Measurements from ENCODE around the gene JAK1. TPM values are rescaled to one million over a fixed set of nuclear protein-coding genes. Genes with fewer than 3 reads are reported as not detected.

Gene JAK1
- total RNA-seq, 1 experiment from 2014 or later, result 27.8 TPM

DNA sequence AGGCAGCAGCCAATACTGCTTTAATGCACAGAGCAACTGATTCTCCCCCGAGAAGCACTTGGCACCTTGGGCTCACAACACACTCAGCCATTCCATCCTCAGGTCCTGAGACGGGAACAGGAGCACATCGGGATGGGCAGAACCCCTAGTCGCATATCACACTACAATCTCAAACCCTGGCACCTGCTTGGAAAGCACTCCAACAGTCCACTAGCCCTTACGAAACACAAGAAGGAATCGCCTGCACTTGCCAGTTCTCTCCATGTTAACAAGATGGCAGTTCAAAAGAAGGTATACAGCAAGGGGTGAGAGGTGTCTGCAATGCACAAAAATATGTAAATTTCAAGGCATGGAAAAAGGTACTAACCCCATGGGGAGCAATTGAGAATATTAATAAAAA, 21.4 kb downstream of the JAK1 start:
- H3K4me1 Mint-ChIP-seq, result peaks cover 19% of the 10 kb centered on the region
- no peaks in the 10 kb centered on the region for H3K9me3 Mint-ChIP-seq
- ChIA-PET CTCF (no interaction called here), POLR2A (no interaction called here)
- DNase-seq (ENCODE audit: low spot score) (no peak), ATAC-seq (no peak)
- no peaks in the 10 kb centered on the region for H3K27me3 Mint-ChIP-seq (ENCODE audit: low read depth)
- no peak overlapping the region for H3K27ac Mint-ChIP-seq
- no peak overlapping the region for H3K4me3 Mint-ChIP-seq
- TF ChIP-seq EMX1 (CRISPR knock-in tag; IDR thresholded peaks at IDR 0.05) (no peak), ZNF416 (CRISPR knock-in tag; IDR thresholded peaks at IDR 0.05) (no peak), ZNF423 (CRISPR knock-in tag; IDR thresholded peaks at IDR 0.05) (no peak), CREB1 (CRISPR knock-in tag; IDR thresholded peaks at IDR 0.05) (no peak), ATF6 (CRISPR knock-in tag; IDR thresholded peaks at IDR 0.05) (no peak)
- TF ChIP-seq, protein P1, sequence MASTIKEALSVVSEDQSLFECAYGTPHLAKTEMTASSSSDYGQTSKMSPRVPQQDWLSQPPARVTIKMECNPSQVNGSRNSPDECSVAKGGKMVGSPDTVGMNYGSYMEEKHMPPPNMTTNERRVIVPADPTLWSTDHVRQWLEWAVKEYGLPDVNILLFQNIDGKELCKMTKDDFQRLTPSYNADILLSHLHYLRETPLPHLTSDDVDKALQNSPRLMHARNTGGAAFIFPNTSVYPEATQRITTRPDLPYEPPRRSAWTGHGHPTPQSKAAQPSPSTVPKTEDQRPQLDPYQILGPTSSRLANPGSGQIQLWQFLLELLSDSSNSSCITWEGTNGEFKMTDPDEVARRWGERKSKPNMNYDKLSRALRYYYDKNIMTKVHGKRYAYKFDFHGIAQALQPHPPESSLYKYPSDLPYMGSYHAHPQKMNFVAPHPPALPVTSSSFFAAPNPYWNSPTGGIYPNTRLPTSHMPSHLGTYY (CRISPR knock-in tag; IDR thresholded peaks at IDR 0.05), result no peak
- TF ChIP-seq, protein P2, sequence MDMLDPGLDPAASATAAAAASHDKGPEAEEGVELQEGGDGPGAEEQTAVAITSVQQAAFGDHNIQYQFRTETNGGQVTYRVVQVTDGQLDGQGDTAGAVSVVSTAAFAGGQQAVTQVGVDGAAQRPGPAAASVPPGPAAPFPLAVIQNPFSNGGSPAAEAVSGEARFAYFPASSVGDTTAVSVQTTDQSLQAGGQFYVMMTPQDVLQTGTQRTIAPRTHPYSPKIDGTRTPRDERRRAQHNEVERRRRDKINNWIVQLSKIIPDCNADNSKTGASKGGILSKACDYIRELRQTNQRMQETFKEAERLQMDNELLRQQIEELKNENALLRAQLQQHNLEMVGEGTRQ (CRISPR knock-in tag; IDR thresholded peaks at IDR 0.05), result no peak
- TF ChIP-seq, protein P3, sequence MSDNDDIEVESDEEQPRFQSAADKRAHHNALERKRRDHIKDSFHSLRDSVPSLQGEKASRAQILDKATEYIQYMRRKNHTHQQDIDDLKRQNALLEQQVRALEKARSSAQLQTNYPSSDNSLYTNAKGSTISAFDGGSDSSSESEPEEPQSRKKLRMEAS (CRISPR knock-in tag; IDR thresholded peaks at IDR 0.05), result no peak
- TF ChIP-seq, protein P4, sequence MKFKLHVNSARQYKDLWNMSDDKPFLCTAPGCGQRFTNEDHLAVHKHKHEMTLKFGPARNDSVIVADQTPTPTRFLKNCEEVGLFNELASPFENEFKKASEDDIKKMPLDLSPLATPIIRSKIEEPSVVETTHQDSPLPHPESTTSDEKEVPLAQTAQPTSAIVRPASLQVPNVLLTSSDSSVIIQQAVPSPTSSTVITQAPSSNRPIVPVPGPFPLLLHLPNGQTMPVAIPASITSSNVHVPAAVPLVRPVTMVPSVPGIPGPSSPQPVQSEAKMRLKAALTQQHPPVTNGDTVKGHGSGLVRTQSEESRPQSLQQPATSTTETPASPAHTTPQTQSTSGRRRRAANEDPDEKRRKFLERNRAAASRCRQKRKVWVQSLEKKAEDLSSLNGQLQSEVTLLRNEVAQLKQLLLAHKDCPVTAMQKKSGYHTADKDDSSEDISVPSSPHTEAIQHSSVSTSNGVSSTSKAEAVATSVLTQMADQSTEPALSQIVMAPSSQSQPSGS (CRISPR knock-in tag; IDR thresholded peaks at IDR 0.05; ENCODE audit: borderline replicate concordance, low read depth), result no peak
- H3K36me3 Mint-ChIP-seq, result no peaks in the 10 kb centered on the region

DNA sequence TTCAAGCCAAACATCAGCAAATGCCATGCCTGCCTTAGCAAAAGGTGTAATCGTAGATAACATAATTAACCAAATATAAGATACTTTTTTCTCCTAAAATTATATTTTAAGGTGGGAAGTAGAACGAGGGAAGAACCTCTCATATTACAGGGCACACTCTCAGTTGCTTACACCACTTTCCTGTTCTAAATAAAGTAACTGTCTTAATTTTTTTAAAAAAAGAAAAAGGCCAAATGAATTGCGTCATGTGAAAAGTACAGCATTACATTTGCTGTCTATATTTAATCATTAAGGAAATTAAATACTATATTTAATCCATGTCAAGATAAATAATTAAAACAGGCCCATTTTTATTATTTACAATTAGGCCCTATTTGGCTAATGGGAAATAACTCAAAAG, 23.7 kb downstream of the JAK1 start:
- ChIA-PET CTCF (no interaction called here), POLR2A (no interaction called here)
- no peak overlapping the region for H3K27ac Mint-ChIP-seq
- H3K36me3 Mint-ChIP-seq, result no peaks in the 10 kb centered on the region
- DNase-seq (ENCODE audit: low spot score) (no peak), ATAC-seq (no peak)
- 0 out of 2 replicates have a peak, but pooled peaks cover 4% of the 10 kb centered on the region for H3K9me3 Mint-ChIP-seq
- no peaks in the 10 kb centered on the region for H3K27me3 Mint-ChIP-seq (ENCODE audit: low read depth)
- no peak overlapping the region for H3K4me3 Mint-ChIP-seq
- H3K4me1 Mint-ChIP-seq, result peaks cover 5% of the 10 kb centered on the region
- TF ChIP-seq ATF1 (CRISPR knock-in tag; IDR thresholded peaks at IDR 0.05) (no peak), ZNF532 (CRISPR knock-in tag; IDR thresholded peaks at IDR 0.05; ENCODE audit: borderline replicate concordance) (no peak), ATF3 (CRISPR knock-in tag; conservative IDR thresholded peaks at IDR 0.05) (no peak), RORB (CRISPR knock-in tag; IDR thresholded peaks at IDR 0.05) (no peak), ZNF281 (CRISPR knock-in tag; IDR thresholded peaks at IDR 0.05) (no peak), CBFB (CRISPR knock-in tag; IDR thresholded peaks at IDR 0.05; ENCODE audit: low read depth) (no peak), RELA (CRISPR knock-in tag; IDR thresholded peaks at IDR 0.05; ENCODE audit: borderline replicate concordance) (no peak), ZNF416 (CRISPR knock-in tag; IDR thresholded peaks at IDR 0.05) (no peak), NR2C2 (CRISPR knock-in tag; IDR thresholded peaks at IDR 0.05) (no peak), ZNF263 (CRISPR knock-in tag; IDR thresholded peaks at IDR 0.05; ENCODE audit: low read depth) (no peak)
- TF ChIP-seq, protein P5, sequence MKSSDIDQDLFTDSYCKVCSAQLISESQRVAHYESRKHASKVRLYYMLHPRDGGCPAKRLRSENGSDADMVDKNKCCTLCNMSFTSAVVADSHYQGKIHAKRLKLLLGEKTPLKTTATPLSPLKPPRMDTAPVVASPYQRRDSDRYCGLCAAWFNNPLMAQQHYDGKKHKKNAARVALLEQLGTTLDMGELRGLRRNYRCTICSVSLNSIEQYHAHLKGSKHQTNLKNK (CRISPR knock-in tag; IDR thresholded peaks at IDR 0.05), result no peak

All from WTC11 (cell line).